Stimulated activated CD4-positive, alpha-beta T cell treated with anti-CD3 and anti-CD28 coated beads, Interleukin-2, amount 100 ng/mL, for 48 hours (primary cell): ENCODE results near the gene SLC25A30.
"Not testable (repeated sequence)": the region's sequence is repeated elsewhere in the genome, so short reads cannot be mapped to it uniquely, and the experiment has no call there.

Experiments
- DNase-seq, 2 donors: peaks; one replicate each; pipeline ENCODE4 v3.0.0-alpha.2; 2020

SLC25A30 gene

GRCh38 chr13:45390348-45390747, 27.8 kb downstream of the SLC25A30 start:
- not testable (repeated sequence) for DNase-seq

GRCh38 chr13:45388664-45389063, 29.5 kb downstream of the SLC25A30 start:
- DNase-seq, result no peak

- not testable (repeated sequence) for DNase-seq
These were observed 31.1 kb downstream of the SLC25A30 start for GRCh38 chr13:45386892-45387575.

- DNase-seq, result no peak
These were observed 32.1 kb downstream of the SLC25A30 start for GRCh38 chr13:45385907-45386553.

- DNase-seq, result no peak
These were observed 32.9 kb downstream of the SLC25A30 start for GRCh38 chr13:45385320-45385719.

- DNase-seq, result no peak
These were observed 33.5 kb downstream of the SLC25A30 start for GRCh38 chr13:45384474-45385174.

- not testable (repeated sequence) for DNase-seq
These were observed 35.4 kb downstream of the SLC25A30 start for GRCh38 chr13:45382739-45383138.

GRCh38 chr13:45381196-45381595, 37.0 kb downstream of the SLC25A30 start:
- no peak for DNase-seq

GRCh38 chr13:45380708-45381107, 37.5 kb downstream of the SLC25A30 start:
- DNase-seq, result not testable (repeated sequence)

- not testable (repeated sequence) for DNase-seq
These were observed 38.7 kb downstream of the SLC25A30 start for GRCh38 chr13:45379516-45379915.

GRCh38 chr13:45378786-45379185, 39.4 kb downstream of the SLC25A30 start:
- DNase-seq, result not testable (repeated sequence)

- DNase-seq, result not testable (repeated sequence)
These were observed 40.9 kb downstream of the SLC25A30 start for GRCh38 chr13:45377314-45377713.

GRCh38 chr13:45376651-45377050, 41.5 kb downstream of the SLC25A30 start:
- DNase-seq, result not testable (repeated sequence)

- DNase-seq, result no peak
These were observed 43.3 kb downstream of the SLC25A30 start for GRCh38 chr13:45374917-45375316.

- no peak for DNase-seq
These were observed 45.0 kb downstream of the SLC25A30 start for GRCh38 chr13:45373162-45373547.

- DNase-seq, result no peak
These were observed 45.7 kb downstream of the SLC25A30 start for GRCh38 chr13:45372189-45373161.

GRCh38 chr13:45370922-45371406, 47.2 kb downstream of the SLC25A30 start:
- DNase-seq, result peak; percentile 48

- DNase-seq, result no peak
These were observed 49.1 kb downstream of the SLC25A30 start for GRCh38 chr13:45369116-45369515.

GRCh38 chr13:45368571-45368970, 49.6 kb downstream of the SLC25A30 start:
- DNase-seq, result no peak

GRCh38 chr13:45368005-45368404, 50.2 kb downstream of the SLC25A30 start:
- no peak for DNase-seq

- peak; percentile 76 to 80 for DNase-seq
These were observed 50.8 kb downstream of the SLC25A30 start for GRCh38 chr13:45367358-45367757.

GRCh38 chr13:45365558-45365885, 52.7 kb downstream of the SLC25A30 start:
- DNase-seq, result no peak
